Hepatocyte (in vitro differentiated cells): ENCODE measurements around the gene CDK11B. TPM values are rescaled to one million over a fixed set of nuclear protein-coding genes. Genes with fewer than 3 reads are reported as not detected.

Source experiments
- DNase-seq: peaks from one replicate; pipeline ENCODE4 v3.0.0-alpha.2; 2016; ENCODE audit warnings: low spot score
- H2AFZ ChIP-seq: fragments of 200-600 bp; sonication (generic); 2 replicates; pipeline ENCODE4 v1.6.0; 2016; ENCODE audit warnings: antibody characterized with exemption, mild to moderate bottlenecking
- H3K27ac ChIP-seq: fragments of 200-600 bp; sonication (generic); 2 replicates; pipeline ENCODE4 v1.5.1; 2016; ENCODE audit warnings: mild to moderate bottlenecking
- H3K27me3 ChIP-seq: fragments of 200-600 bp; sonication (generic); 2 replicates; pipeline ENCODE4 v1.6.1; 2016
- H3K36me3 ChIP-seq: fragments of 200-600 bp; sonication (generic); replicated peaks from 2 replicates; pipeline ENCODE4 v1.5.1; 2016; ENCODE audit warnings: low read depth; ENCODE audit not compliant: insufficient read depth
- H3K4me1 ChIP-seq: fragments of 200-600 bp; sonication (generic); 2 replicates; pipeline ENCODE4 v1.5.1; 2016; ENCODE audit warnings: mild to moderate bottlenecking, moderate library complexity; ENCODE audit not compliant: insufficient read depth
- H3K4me2 ChIP-seq: fragments of 200-600 bp; sonication (generic); 2 replicates; pipeline ENCODE4 v1.6.0; 2016
- H3K4me3 ChIP-seq: fragments of 200-600 bp; sonication (generic); 2 replicates; pipeline ENCODE4 v1.5.1; 2016; ENCODE audit warnings: mild to moderate bottlenecking
- H3K79me2 ChIP-seq: fragments of 200-600 bp; sonication (generic); 2 replicates; pipeline ENCODE4 v1.6.0; 2017; ENCODE audit warnings: mild to moderate bottlenecking
- H3K9me2 ChIP-seq: fragments of 200-600 bp; sonication (generic); replicated peaks from 2 replicates; pipeline ENCODE4 v1.6.0; 2017; ENCODE audit warnings: mild to moderate bottlenecking; ENCODE audit not compliant: insufficient read depth
- H3K9me3 ChIP-seq: fragments of 200-600 bp; sonication (generic); 2 replicates; pipeline ENCODE4 v1.5.1; 2016; ENCODE audit warnings: low read depth, mild to moderate bottlenecking
- H4K20me1 ChIP-seq: fragments of 200-600 bp; sonication (generic); 2 replicates; pipeline ENCODE4 v1.6.0; 2016; ENCODE audit warnings: mild to moderate bottlenecking; ENCODE audit not compliant: insufficient read depth, poor library complexity, severe bottlenecking
- EZH2 ChIP-seq: fragments of 200-600 bp; sonication (generic); IDR thresholded peaks from 2 replicates; pipeline ENCODE4 v1.6.1; 2016; ENCODE audit warnings: antibody characterized with exemption, mild to moderate bottlenecking, borderline replicate concordance
- EZH2phosphoT487 ChIP-seq: fragments of 200-600 bp; sonication (generic); IDR thresholded peaks from one replicate; pipeline ENCODE4 v1.6.1; 2018; ENCODE audit warnings: antibody characterized with exemption, mild to moderate bottlenecking, low read depth, moderate library complexity; ENCODE audit not compliant: unreplicated experiment, severe bottlenecking
- WGBS: methylation state at CpG from one replicate; pipeline ENCODE4 v1.1.6; 2016; ENCODE audit warnings: low lambda C conversion rate; ENCODE audit errors: missing lambda C conversion rate; 5-methylcytosine and 5-hydroxymethylcytosine counted together
- polyA plus RNA-seq: library from polyadenylated mRNA; unstranded; fragments of >200 nt; fragmentation: Nextera tagmentation; extraction: Ambion mirVana; gene quantifications from 2 replicates; pipeline ENCODE4 v1.2.1, GENCODE V29; 2016
- total RNA-seq: library from RNA; depleted of rRNA; stranded (reverse); fragments of >200 nt; gene quantifications from 2 replicates; pipeline ENCODE4 v1.2.3, GENCODE V29; 2014
- TF ChIP-seq, protein P1 (sequence below): fragments of 200-600 bp; sonication (generic); IDR thresholded peaks from 2 replicates; pipeline ENCODE4 v1.5.1; 2016; ENCODE audit warnings: antibody characterized with exemption, mild to moderate bottlenecking; ENCODE audit not compliant: poor library complexity

Gene CDK11B
- total and polyA plus RNA-seq, 2 experiments from 2014 or later: 7.5 to 15.3 TPM

DNA sequence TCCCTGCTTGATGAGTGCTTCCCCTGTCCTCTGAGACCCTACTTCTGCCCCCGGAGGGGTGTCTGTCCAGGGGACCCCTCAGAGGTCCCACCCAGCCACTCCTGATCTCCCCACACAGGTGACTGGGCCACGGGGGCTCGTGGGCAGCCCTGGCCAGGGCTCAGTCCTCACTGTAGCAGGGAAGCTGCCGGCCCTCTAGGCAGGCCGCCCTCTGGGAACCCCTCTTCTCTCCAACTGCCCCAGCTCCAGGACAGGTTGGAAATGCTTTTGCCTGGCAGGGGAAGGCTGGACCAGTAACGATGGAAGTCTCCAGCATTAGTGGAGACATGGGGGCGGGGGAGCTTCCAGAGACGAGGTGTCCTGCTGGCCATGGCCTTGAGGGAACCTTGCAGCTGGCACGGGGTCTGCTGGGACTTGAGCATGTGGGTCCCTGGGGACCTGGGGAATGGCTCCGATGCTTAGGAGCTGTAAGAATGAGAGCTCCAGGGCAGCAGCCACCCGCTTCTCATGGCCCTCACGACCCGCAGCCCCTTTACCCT, 55.8 kb downstream of the CDK11B start:
- WGBS: 72% methylated on average over 12 of the region's 13 CpGs
- peaks cover 49% of the 10 kb centered on the region for H3K27me3 ChIP-seq
- no peaks in the 10 kb centered on the region for H3K36me3 ChIP-seq
- H4K20me1 ChIP-seq: no peaks in the 10 kb centered on the region
- no peaks in the 10 kb centered on the region for H3K9me2 ChIP-seq
- H3K4me1 ChIP-seq: peaks cover 3% of the 10 kb centered on the region
- no peak for DNase-seq
- no peak overlapping the region for H3K4me2 ChIP-seq
- no peaks in the 10 kb centered on the region for H3K79me2 ChIP-seq
- no peak for TF ChIP-seq EZH2
- TF ChIP-seq EZH2phosphoT487: no peak
- TF ChIP-seq, protein P1, sequence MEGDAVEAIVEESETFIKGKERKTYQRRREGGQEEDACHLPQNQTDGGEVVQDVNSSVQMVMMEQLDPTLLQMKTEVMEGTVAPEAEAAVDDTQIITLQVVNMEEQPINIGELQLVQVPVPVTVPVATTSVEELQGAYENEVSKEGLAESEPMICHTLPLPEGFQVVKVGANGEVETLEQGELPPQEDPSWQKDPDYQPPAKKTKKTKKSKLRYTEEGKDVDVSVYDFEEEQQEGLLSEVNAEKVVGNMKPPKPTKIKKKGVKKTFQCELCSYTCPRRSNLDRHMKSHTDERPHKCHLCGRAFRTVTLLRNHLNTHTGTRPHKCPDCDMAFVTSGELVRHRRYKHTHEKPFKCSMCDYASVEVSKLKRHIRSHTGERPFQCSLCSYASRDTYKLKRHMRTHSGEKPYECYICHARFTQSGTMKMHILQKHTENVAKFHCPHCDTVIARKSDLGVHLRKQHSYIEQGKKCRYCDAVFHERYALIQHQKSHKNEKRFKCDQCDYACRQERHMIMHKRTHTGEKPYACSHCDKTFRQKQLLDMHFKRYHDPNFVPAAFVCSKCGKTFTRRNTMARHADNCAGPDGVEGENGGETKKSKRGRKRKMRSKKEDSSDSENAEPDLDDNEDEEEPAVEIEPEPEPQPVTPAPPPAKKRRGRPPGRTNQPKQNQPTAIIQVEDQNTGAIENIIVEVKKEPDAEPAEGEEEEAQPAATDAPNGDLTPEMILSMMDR: no peak
- H3K9me3 ChIP-seq: no peaks in the 10 kb centered on the region
- no peak overlapping the region for H3K4me3 ChIP-seq
- no peak overlapping the region for H3K27ac ChIP-seq
- H2AFZ ChIP-seq: no peak overlapping the region

DNA sequence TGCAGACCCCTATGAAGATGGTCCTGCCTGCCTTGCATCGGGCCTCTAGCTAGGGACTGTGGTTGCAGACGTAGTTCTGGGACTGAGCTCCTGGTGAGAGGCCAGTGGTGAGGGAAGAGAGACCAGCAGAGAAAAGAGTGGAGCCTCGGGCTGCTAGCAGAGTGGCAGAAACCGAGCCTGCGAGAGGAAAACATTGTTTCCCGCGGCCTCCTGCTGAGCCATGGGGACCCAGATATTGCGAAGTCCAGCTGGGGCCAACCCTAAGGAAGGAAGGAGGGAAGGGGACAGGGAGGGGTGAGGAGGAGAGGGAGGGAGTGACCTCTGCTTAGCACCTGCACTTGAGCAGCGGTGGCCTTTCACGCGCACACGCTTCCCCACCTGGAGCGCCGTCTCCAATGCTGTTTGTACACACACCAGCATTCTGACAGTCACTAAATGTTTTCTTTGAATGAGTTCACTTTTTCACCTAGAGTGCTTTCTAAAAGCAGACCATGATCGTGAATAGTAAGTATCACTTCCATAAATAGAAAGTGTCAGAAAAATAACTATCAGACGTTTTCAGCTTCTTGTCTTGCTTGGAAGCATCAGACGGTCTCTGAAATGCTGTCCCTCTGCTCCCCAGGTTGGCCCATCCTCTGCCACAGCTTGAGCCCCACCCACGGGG, 56.4 kb downstream of the CDK11B start:
- TF ChIP-seq EZH2phosphoT487 (no peak), EZH2 (no peak)
- TF ChIP-seq, protein P1: no peak
- Histone ChIP-seq H3K27me3 (peaks cover 55% of the 10 kb centered on the region), H2AFZ (no peak overlapping the region), H3K36me3 (no peaks in the 10 kb centered on the region), H4K20me1 (no peaks in the 10 kb centered on the region), H3K9me2 (no peaks in the 10 kb centered on the region), H3K4me3 (no peak overlapping the region), H3K27ac (no peak overlapping the region), H3K4me1 (peaks cover 3% of the 10 kb centered on the region), H3K4me2 (no peak overlapping the region), H3K9me3 (no peaks in the 10 kb centered on the region), H3K79me2 (no peaks in the 10 kb centered on the region)
- no peak for DNase-seq
- WGBS: 71% methylated on average over 18 of the region's 18 CpGs

DNA sequence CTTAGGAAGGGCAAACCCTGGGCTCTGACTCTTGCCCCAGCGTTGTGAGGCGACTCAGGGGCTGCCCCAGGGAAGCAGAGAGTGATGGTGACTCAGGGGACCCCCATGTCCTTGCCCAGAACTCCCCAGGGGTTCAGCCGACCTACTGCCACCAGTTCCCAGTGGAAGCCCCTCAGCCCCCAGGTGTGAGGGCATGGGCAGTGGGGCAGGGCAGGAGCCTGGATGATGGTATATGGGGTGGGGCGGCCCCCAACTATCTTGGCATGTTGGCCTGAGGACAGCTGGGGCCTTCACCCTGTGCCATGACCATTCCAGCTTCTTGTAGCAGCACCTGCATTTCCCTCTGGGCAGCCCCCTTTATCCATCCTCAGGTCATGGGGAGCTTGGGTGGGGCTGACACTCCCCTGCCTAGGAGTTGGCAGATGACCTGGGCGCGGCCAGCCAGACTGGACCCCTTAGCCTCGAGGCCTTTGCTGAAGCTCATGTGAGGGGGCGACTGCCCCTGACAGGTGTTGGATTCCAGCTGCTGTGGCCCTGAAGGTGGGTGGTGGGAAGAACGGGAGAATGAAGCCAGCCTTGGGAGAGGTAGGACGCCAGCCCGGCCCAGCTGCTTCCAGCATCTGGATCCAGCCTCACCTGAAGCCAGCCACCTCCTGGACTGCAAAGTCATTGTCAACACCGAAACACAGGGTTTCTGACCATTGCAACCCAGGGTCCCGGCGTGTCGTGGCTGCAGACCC, 57.1 kb downstream of the CDK11B start:
- no peaks in the 10 kb centered on the region for H3K9me2 ChIP-seq

More for the DNA sequence above, 57.1 kb downstream of the CDK11B start:
- Histone ChIP-seq H3K27me3 (peaks cover 58% of the 10 kb centered on the region), H3K4me2 (no peak overlapping the region), H3K9me3 (no peaks in the 10 kb centered on the region), H3K4me3 (no peak overlapping the region), H3K36me3 (no peaks in the 10 kb centered on the region), H3K27ac (no peak overlapping the region), H3K79me2 (no peaks in the 10 kb centered on the region), H4K20me1 (no peaks in the 10 kb centered on the region), H2AFZ (no peak overlapping the region), H3K4me1 (peaks cover 3% of the 10 kb centered on the region)
- WGBS: 84% methylated on average over 15 of the region's 15 CpGs
- DNase-seq: no peak
- no peak for TF ChIP-seq EZH2phosphoT487
- no peak for TF ChIP-seq EZH2
- TF ChIP-seq, protein P1: no peak
